Activated B cell treated with CpG ODN at 0.5 μM for 24 hours (primary cell): Measurements from ENCODE around the gene TMEM30B. TPM values are rescaled to one million over a fixed set of nuclear protein-coding genes. Genes with fewer than 3 reads are reported as not detected.

Source experiments
- ATAC-seq: fragments of 200-7000 bp; cut with Tn5 transposase; one replicate; pipeline ENCODE4 v1.10.0; 2021; ENCODE audit warnings: low read depth, mild to moderate bottlenecking, moderate library complexity
- CTCF ChIA-PET: fragments of 350-600 bp; sonication (Branson Sonifier 250); formaldehyde crosslinking; loops from one replicate; lab custom pipeline; 2021; ENCODE audit warnings: antibody characterized with exemption; lab: Charles Lee
- POLR2A ChIA-PET: fragments of 350-600 bp; sonication (Branson Sonifier 250); formaldehyde crosslinking; loops from one replicate; lab custom pipeline; 2021; ENCODE audit warnings: antibody characterized with exemption; lab: Charles Lee
- DNase-seq: peaks from one replicate; pipeline ENCODE4 v3.0.0; 2022
- H3K27ac Mint-ChIP-seq: one replicate; pipeline ENCODE4 v1.8.0; 2020; ENCODE audit warnings: mixed read lengths
- H3K27me3 Mint-ChIP-seq: one replicate; pipeline ENCODE4 v1.8.0; 2021; ENCODE audit warnings: mixed read lengths
- H3K36me3 Mint-ChIP-seq: one replicate; pipeline ENCODE4 v1.8.0; 2021; ENCODE audit warnings: low read depth, mixed read lengths
- H3K4me1 Mint-ChIP-seq: one replicate; pipeline ENCODE4 v1.8.0; 2021; ENCODE audit warnings: mixed read lengths
- H3K4me3 Mint-ChIP-seq: one replicate; pipeline ENCODE4 v1.8.0; 2020; ENCODE audit warnings: mild to moderate bottlenecking, mixed read lengths
- H3K9me3 Mint-ChIP-seq: one replicate; pipeline ENCODE4 v1.8.0; 2020; ENCODE audit warnings: mixed read lengths
- CTCF ChIP-seq: fragments of 200-600 bp; IDR thresholded peaks from one replicate; pipeline ENCODE4 v1.8.0; 2022; ENCODE audit warnings: antibody characterized with exemption, mild to moderate bottlenecking
- intact Hi-C: fragments of 100-400 bp; cut with micrococcal nuclease; formaldehyde crosslinking; loops from one replicate; pipeline ENCODE4 v1.15.1; 2024
- total RNA-seq: library from RNA; stranded (reverse); gene quantifications from 2 replicates; pipeline ENCODE4 v1.2.3, GENCODE V29; 2022

Gene TMEM30B
- total RNA-seq, 1 donor from 2014 or later, result not detected

- no peak for DNase-seq
- POLR2A ChIA-PET, result no interaction called here
- Mint-ChIP-seq H3K4me1 (peaks cover 13% of the 10 kb centered on the region), H3K4me3 (no peak overlapping the region), H3K9me3 (no peaks in the 10 kb centered on the region), H3K27ac (no peak overlapping the region), H3K36me3 (no peaks in the 10 kb centered on the region), H3K27me3 (peaks cover 46% of the 10 kb centered on the region)
- no peak for ATAC-seq
- CTCF ChIA-PET, result no interaction called here
- TF ChIP-seq CTCF, result no peak
- intact Hi-C loops, result no loop called here
These were observed 2.1 kb downstream of the TMEM30B start for GRCh38 chr14:61279082-61279481.

- H3K4me1 Mint-ChIP-seq, result peaks cover 13% of the 10 kb centered on the region
- POLR2A ChIA-PET, result no interaction called here
- no peak overlapping the region for H3K27ac Mint-ChIP-seq
- H3K4me3 Mint-ChIP-seq, result no peak overlapping the region
- peaks cover 42% of the 10 kb centered on the region for H3K27me3 Mint-ChIP-seq
- no peaks in the 10 kb centered on the region for H3K36me3 Mint-ChIP-seq
- no peak for DNase-seq
- intact Hi-C loops, result no loop called here
- CTCF ChIA-PET, result no interaction called here
- TF ChIP-seq CTCF, result no peak
- H3K9me3 Mint-ChIP-seq, result no peaks in the 10 kb centered on the region
- no peak for ATAC-seq
These were observed 3.4 kb downstream of the TMEM30B start for GRCh38 chr14:61277784-61278183.

- CTCF ChIA-PET, result no interaction called here
- no peak for TF ChIP-seq CTCF
- POLR2A ChIA-PET, result no interaction called here
- no peak for ATAC-seq
- Mint-ChIP-seq H3K4me3 (no peak overlapping the region), H3K9me3 (no peaks in the 10 kb centered on the region), H3K36me3 (no peaks in the 10 kb centered on the region), H3K27me3 (peaks cover 42% of the 10 kb centered on the region), H3K4me1 (peaks cover 13% of the 10 kb centered on the region), H3K27ac (no peak overlapping the region)
- no peak for DNase-seq
- intact Hi-C loops, result no loop called here
These were observed 3.9 kb downstream of the TMEM30B start for GRCh38 chr14:61277232-61277631.

GRCh38 chr14:61271552-61271951 lies 9.6 kb downstream of the TMEM30B start:
- Mint-ChIP-seq H3K36me3 (no peaks in the 10 kb centered on the region), H3K4me3 (no peak overlapping the region), H3K9me3 (no peaks in the 10 kb centered on the region), H3K27me3 (peaks cover 48% of the 10 kb centered on the region), H3K4me1 (peaks cover 2% of the 10 kb centered on the region), H3K27ac (no peak overlapping the region)
- no peak for TF ChIP-seq CTCF
- ChIA-PET POLR2A (no interaction called here), CTCF (interaction anchor here (1.5 kb wide), 1 partner anchor 14 kb away, joined by 3 read pairs; no protein-coding TSS in a partner anchor)
- intact Hi-C loops, result no loop called here
- ATAC-seq, result no peak
- no peak for DNase-seq

GRCh38 chr14:61270714-61271113 lies 10.4 kb downstream of the TMEM30B start:
- POLR2A ChIA-PET, result no interaction called here

More at GRCh38 chr14:61270714-61271113, 10.4 kb downstream of the TMEM30B start:
- Mint-ChIP-seq H3K9me3 (no peaks in the 10 kb centered on the region), H3K4me1 (peaks cover 2% of the 10 kb centered on the region), H3K27me3 (peaks cover 48% of the 10 kb centered on the region), H3K4me3 (no peak overlapping the region), H3K27ac (no peak overlapping the region), H3K36me3 (no peaks in the 10 kb centered on the region)
- TF ChIP-seq CTCF, result no peak
- CTCF ChIA-PET, result no interaction called here
- intact Hi-C loops, result no loop called here
- DNase-seq, result no peak
- no peak for ATAC-seq
